Activated T-helper 1 cell treated with anti-CD3 and anti-CD28 coated beads, Interleukin-2, amount 50 U/mL, for 16 hours (primary cell): ENCODE data around the gene DBN1.

Experiments used
- DNase-seq, 2 donors: peaks; one replicate each; pipeline ENCODE4 v3.0.0-alpha.2; 2020; ENCODE audit warnings: low read depth in 1 of 2, low spot score in 1 of 2

The DBN1 gene

DNA sequence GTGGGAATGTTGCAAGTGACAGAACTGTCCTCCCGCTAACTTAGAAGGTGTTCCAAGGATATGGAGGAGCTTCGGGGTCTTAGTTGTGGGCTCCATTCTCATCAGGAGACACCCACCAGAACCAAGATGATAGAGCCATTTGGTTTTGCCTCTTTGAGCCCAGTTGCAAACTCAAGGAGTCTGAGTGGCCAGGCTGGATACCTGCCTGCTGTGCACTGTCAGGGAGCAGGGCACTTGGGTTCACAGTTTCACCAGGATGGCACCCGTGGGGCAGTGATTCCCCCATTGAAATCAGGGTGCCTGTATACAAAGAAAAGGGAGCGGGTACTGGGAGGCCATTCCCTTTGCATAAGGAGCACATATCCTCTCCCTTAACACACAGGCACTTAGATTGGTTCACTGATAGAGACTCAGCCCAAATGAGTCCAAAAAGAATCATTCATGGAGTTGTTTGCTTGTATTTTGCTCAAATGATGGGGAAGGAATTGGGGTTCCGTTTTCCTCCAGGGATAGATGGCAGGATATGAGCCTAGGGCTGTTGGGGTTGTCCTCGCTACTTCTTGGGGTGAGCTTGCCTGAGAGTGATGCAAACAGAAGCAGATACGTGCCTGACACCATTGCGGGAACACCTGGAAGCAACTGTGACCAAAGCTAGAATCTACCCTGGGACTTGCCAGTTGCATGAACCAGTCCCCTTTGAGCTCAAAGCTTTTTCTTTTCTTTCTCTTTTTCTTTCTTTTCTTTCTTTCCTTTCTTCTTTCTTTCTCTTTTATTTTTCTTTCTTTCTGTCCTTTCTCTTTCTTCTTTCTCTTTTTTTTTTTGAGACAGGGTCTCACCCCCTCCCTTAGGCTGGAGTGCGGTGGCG, 28.1 kb downstream of the DBN1 start:
- no peak for DNase-seq

DNA sequence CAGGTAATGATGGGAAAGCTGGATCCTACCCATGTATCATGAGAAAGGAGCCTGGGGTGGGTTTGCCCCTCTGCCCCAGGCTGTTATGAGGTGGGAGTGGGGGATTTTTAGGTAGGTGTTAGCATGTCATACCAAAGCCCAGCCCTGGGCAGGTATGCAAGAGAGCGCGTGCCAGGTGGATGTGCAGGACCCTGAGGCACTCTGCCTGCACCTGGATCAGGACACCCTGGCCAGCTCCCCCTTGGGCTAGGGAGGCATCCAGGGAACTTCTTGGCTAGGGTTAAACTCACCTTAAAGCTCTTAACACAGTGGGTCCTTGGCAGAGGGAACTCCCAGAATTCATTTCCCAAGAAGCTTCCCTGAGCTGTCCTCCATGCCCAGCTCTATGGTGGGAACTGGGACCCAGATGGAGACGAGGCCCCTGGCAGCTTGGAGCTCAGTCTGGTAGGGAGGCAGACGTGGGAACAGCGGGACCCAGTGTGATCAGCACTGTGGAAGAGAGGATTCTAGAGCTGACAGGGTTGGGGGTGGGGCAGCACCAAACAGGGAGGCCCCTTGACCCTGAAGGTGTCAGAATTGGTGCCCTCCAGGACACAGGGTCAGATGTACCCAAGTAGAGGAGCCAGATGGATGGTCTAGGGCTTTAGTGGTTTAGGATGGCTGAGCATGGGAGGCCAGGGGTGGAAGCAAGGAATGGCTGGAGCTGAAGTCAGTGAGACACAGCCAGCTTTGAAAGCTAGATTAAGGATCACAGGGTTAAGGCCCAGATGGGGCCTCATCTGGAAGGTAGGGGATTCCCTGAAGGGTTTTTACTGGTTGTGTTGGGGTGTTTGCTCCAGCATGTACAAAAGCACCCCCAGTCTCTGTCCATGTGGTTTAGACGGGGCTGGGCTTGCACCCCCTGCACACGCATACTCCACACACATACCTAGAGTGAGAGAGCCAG, 29.1 kb downstream of the DBN1 start:
- no peak for DNase-seq

DNA sequence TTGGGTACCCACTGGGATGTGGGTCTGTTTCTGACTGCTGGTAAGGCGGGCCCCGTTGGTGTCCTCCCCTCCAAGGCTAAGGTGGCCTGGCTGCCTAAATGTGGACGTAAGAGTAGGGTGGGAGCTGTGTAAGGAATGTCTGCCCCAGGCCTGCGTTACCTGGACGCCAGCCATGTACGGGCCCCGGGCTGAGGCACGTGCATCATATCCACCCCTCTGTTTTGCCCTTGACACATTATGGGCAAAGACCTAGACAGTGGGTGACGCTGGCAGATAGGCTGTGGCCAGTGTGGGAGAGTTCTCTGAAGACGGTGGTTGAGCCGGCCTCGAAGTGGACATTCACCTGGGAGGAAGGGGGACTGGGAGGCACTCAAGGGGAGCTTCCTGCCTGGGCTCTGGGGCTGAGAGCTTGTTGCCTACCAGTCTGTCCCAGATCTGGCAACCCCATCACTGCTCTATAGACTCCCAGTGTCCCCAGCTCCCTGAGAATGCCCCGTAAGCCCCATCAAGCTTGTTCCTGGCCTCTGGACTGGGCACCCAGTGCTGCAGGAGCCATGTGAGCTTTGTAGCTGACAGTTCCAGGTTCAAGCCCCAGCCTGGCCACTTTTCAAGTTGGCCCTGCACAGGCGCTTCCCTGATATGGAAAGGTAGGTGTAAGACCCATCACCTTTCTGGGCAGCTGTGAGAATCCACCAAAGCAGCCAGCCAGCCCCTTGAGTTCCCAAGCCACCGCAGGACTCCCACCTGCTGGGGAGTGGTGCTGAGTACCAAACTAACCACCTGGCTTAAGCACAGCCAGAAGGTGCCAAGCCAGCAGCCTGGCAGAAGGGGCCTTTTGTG, 30.1 kb downstream of the DBN1 start:
- DNase-seq = no peak

DNA sequence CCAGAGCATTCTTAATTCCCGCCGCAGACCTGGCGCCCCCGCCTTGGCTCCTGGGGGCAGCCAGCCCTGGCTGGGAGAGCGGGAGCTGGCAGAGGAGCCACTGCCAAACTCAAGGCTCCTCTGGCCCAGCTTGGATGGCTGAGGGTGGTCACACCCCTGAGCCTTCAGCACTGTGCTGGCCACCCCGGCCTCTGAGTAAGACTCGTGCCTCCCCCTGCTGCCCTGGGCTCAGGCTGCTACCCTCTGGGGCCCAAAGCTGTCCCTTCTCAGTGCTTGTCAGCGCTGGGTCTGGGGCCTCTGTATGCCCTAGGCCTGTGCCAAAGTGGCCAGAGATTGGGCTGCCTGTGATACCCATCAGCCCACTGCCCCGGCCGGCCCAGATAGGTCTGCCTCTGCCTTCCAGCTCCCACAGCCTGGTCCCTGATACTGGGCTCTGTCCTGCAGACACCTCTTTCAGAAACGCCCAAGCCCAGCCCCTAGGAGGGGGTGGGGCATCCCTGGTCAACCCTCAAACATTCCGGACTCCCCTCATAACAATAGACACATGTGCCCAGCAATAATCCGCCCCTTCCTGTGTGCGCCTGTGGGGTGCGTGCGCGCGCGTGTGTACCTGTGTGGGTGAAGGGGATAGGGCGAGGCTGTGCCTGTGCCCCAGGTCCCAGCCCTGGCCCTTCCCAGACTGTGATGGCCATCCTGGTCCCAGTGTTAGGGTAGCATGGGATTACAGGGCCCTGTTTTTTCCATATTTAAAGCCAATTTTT, 31.2 kb downstream of the DBN1 start:
- DNase-seq = no peak

DNA sequence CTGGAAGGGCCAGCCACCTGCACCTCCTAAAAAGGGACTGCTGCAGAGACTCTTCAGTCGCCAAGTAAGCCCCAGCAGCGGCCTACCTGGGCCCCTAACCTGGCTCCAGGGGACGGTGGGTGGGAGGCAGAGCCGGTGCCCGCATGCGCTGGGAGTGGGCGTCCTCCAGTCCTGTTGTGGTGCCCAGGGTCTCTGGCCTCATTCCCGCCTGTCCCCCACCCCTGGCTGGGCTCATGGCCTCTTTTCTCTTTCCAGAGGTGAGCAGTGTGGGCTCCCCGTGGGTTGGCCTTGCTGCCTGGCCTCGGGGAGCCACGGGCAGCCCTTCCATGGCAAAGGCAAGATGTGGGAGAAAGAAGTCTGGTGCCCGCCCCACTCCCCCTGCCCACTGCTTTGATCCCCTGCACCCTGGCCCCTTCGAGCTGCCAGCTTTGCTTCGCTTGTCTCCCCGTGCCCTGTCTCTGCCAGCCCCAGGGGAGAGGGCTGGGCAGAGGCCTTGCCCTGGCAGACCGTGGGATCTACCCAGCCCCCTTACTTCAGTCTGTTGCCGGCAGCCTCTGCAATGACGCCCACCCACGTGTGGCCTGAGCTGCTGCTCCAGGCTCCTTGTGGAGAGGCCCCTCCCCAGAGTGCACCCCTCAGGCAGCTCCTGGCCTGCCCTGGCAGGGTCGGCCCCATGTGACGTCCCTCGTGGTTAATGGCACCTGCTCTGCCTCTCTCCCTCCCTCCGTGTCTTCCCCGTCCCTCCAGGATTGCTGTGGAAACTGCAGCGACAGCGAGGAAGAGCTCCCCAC, 32.2 kb downstream of the DBN1 start:
- no peak for DNase-seq

DNA sequence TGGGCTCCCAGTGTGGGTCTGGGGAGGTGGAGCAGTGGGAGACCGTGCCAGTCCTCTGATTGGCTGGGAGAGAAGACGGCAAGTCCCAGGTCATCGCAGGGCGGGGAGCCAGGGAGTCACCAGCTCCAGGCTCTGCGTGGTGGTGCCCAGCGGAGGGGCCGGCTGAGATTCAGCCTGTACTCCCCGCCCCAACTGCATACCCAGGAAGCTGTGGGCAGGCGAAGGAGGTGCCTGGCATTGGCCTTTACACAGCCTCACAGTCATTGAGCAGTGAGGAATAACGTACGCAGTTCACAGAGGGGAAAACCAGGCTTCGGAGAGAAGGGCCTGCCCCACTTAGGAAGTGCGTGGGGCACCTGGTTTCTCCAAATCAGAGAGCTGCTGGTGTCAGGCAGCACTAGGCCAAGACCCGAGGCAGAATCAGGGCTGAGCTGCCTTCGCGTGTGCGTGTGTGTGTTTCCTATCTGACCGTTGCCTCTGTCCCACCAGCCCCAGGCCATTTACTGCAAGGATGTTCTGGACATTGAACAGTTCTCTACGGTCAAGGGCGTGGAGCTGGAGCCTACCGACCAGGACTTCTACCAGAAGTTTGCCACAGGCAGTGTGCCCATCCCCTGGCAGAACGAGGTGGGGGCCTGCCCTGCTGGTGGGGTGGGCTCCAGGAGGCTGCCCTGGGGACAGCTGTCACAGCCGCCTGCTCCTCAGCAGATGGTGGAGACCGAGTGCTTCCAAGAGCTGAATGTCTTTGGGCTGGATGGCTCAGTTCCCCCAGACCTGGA, 33.0 kb downstream of the DBN1 start:
- no peak for DNase-seq

DNA sequence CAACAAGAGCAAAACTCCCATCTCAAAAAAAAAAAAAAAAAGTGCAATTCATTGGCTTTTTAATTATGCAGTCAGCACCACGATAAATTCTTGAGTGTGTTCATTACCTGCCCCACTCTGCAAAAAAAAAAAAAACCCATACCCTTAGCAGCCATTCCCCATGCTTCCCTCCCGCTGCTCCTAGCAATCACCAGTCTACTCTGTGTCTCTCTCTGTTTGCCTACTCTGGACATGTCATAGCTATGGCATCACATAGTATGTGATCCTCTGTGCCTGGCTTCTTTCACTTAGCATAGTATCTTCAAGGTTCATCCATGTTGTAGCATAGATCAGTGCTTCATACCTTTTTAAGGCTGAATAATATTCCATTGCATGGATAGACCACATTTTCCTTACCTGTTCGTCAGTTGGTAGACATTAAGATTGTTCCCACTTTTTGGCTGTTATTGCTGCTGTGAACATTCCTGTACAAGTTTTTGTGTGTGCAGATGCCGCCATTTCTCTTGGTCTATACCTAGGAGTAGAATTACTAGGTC, 33.8 kb downstream of the DBN1 start:
- no peak for DNase-seq

DNA sequence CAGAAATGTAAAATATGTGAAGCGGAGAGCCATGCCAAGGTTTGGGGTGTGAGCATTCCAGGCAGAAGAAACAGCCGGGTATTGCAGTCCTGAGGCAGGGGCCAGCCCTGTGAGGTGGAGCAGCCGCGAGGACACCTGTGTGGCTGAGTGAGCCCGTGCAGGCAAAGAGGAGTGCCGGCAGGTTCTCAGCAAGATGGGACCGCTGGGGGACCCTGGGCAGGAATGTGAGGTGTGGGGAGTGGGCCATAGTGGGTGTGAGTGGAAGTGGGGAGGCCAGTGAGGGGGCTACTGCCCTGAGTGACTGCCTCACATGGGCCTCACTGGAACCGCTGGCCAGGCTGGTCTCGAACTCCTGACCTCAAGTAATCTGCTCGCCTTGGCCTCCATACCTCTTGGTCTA, 35.0 kb downstream of the DBN1 start:
- no peak for DNase-seq

DNA sequence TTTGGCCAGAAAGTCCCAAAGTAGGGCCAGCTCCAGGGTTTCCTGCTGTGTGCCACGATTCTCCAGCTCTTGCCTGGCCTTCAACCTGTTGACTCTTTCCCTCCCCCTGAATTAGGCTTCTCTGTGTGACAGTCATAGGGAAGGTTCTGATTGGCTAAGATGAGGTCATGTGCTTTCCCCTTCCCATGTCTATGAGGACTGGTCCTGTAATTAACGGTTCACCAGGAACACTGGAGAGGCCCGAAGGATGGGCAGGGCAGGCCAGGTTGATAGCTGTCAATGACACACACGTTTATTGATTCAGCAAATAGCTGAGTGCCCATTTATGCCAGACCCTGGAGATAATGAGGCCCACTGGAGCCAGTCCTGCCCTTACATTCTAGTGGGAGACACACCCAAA, 35.8 kb downstream of the DBN1 start:
- no peak for DNase-seq

DNA sequence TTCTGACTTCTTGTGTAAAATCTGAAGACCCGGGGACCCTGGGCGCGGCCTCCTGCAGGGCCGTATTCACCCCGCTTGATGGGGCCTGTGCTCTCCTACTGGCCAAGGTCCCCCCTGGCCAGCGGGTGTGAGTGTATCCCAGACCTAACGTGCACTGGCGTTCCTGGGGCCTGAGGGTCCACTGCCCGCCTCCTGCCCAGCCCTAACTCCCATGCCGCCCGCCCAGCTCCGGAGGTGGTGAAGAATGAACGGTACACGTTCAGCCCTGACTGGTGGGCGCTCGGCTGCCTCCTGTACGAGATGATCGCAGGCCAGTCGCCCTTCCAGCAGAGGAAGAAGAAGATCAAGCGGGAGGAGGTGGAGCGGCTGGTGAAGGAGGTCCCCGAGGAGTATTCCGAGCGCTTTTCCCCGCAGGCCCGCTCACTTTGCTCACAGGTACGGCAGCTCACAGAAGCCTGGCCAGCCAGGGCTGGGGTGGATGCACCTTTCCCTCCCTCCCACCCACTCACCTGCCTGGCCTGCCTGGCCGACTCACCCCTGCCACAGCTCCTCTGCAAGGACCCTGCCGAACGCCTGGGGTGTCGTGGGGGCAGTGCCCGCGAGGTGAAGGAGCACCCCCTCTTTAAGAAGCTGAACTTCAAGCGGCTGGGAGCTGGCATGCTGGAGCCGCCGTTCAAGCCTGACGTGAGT, 37.4 kb downstream of the DBN1 start:
- DNase-seq = no peak

DNA sequence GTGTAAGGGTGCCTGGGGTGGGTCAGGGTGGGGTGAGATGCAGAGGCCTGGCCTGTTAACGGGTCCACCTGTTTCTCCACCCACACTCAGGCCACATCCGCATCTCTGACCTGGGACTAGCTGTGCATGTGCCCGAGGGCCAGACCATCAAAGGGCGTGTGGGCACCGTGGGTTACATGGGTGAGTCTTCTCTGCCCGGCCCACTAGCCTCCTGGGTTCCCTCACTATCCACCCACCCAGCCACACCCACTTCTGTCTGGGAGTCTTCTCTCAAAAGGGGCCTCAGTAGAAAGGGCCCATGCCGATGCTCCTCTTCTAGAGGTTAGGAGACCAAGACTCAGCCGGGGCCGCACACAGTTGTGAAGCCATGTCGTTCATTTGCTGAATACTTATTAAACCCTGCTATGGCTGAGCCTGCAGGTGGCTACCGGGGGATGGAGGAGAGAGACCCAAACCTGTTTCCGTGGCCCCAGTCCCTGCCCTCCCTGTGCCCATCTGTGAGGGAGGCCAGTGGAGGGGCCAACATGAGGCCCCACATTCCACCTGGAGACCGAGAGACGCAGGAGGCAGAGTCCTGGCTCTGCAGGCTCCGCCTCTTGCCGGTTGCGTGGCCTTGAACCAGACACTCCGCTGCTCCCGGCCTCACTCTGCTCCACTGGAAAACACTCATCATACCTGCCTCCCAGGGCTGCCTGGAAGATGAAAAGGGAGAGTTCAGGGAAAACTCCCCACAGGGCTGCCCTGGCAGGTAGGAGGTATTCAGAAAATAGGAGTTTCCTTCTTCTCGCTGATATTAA, 38.3 kb downstream of the DBN1 start:
- DNase-seq = no peak

DNA sequence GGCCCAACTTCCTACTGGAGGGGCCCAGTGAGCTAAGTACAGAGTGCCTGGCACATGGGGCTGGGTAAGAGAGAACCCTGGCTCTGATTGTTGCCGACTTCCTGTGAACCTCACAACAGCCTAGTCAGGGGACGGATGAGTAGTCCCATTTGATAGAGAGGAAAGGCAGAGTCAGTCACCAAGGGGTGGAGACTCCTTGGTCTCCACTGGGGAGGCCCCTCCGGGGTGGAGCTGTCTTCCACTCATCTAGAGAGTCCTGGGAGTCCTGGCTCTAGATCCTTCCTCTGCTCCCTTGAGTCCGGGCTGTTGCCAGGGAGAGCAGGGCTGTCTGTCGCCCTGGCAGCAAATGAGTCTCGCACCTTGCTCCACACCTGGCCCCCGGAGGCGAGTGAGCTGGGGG, 39.0 kb downstream of the DBN1 start:
- no peak for DNase-seq

DNA sequence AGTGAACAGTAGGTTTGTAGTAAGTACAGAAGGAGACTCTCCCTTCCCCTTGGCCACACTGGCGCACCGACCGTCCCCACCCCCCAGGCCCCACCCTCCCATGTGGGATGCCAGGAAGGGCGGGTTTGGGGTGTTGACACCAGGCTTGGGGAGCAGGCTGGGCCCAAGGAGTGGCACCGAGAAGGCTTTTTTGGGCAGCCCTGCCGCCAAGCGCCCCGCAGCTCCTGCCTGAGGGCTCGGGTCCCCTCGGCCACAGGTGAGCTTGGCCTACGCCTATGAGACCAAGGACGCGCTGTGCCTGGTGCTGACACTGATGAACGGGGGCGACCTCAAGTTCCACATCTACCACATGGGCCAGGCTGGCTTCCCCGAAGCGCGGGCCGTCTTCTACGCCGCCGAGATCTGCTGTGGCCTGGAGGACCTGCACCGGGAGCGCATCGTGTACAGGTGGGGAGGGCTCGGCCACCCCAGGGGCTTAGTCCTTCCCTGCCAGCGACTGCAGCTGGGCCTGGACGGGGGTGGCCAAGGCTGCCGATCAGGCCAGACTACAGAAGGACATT, 39.7 kb downstream of the DBN1 start:
- no peak for DNase-seq

DNA sequence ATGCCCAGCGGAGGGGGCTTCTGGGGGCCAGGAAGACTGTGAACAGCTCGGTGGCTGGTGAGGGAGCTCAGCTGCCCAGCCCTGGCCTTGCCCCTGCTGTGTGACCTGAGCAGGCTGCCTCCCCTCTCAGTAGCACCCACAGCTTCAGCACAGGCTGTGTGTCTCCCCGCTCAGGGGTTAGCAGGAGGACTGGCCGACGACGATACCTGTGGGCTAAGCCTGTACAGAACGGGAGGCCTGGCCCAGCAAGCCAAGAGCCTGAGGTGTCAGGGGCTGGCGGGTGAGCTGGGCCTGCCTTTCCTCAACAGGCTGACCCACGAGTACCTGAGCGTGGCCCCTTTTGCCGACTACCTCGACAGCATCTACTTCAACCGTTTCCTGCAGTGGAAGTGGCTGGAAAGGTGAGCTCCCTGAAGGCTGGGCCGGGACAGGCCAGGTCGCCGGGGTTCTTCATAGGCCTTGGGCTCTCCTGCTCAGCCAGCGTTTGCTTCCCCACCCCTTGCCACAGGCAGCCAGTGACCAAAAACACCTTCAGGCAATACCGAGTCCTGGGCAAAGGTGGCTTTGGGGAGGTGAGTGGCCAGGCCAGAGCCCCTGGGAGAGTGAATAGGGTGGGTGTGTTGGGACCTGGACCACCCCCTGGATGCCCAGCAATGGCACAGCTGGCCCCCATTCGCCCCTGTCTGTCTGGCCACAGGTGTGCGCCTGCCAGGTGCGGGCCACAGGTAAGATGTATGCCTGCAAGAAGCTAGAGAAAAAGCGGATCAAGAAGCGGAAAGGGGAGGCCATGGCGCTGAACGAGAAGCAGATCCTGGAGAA, 40.4 kb downstream of the DBN1 start:
- DNase-seq = no peak

DNA sequence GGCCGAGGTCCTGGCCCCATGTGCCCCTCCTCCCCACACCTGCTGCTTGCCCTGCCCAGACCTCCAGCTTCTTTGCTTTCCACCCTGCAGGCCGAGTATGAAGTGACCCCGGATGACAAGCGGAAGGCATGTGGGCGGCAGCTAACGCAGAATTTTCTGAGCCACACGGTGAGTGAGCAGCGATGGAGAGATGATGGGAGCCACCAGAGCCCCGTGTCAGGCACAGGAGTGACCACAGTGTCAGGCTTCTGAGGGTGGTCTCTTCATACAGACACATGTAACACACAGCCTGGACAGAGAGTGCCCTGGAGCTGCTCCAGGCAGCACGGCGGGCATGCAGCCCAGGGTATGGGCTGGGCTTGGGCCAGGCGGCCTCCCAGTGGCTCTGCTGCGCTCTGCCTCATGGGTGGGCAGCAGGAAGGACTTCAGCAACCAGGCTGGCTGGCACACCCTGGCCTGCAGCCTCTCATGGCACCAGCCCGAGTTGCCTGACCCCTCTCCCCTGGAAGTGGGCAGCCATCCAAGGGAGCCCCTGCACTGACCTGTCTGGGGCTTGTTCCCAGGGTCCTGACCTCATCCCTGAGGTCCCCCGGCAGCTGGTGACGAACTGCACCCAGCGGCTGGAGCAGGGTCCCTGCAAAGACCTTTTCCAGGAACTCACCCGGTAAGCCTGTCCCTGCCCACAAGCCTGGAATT, 41.1 kb downstream of the DBN1 start:
- DNase-seq = no peak
